HCT116 (cell line): ENCODE measurements around the gene RNF175. TPM values are rescaled to one million over a fixed set of nuclear protein-coding genes. Genes with fewer than 3 reads are reported as not detected.

ENCODE experiments used
- ATAC-seq: fragments of 200-7000 bp; cut with Tn5 transposase; 2 replicates; pipeline ENCODE4 v1.9.1; 2020; ENCODE audit warnings: mild to moderate bottlenecking, moderate library complexity
- BruUV-seq: library from RNA; stranded (reverse); fragments of 400-500 nt; replicated peaks from 2 replicates; lab custom pipeline; 2021; lab: Mats Ljungman, UMichigan
- CTCF ChIA-PET: fragments of 300-600 bp; sonication (Branson Sonifier 250); formaldehyde crosslinking; loops from one replicate; lab custom pipeline; 2021; ENCODE audit warnings: antibody characterized with exemption; lab: Charles Lee
- POLR2A ChIA-PET: fragments of 300-600, 350-600 bp; sonication (Branson Sonifier 250); formaldehyde crosslinking; loops from one replicate; lab custom pipeline; 2021; ENCODE audit warnings: antibody characterized with exemption; lab: Charles Lee
- RAD21 ChIA-PET, 2 experiments: fragments of 300-600 bp; sonication (Branson Sonifier 250); formaldehyde crosslinking; loops; one replicate each; lab custom pipeline; 2023; ENCODE audit warnings: low total read pairs in 2 of 2; ENCODE audit not compliant: uncharacterized antibody in 2 of 2, unreplicated experiment in 2 of 2, low non-redundant PET in 1 of 2; lab: Charles Lee
- DNase-seq: peaks from one replicate; pipeline ENCODE4 v3.0.0-alpha.2; 2010; ENCODE audit warnings: low read depth, low spot score
- H2AFZ ChIP-seq: fragments of 200-600 bp; shearing (Covaris generic), sonication (generic); 2 replicates; pipeline ENCODE4 v1.6.1; 2017; ENCODE audit warnings: low read depth, mixed run types, mixed read lengths, antibody characterized with exemption, low read length; ENCODE audit not compliant: poor library complexity, severe bottlenecking
- H3K27ac ChIP-seq: 2 replicates; pipeline ENCODE4 v1.5.1; 2012; ENCODE audit warnings: low read depth, low read length
- H3K27me3 ChIP-seq: fragments of 200-600 bp; sonication (generic); 2 replicates; pipeline ENCODE4 v1.6.1; 2016; ENCODE audit warnings: mixed run types, low read length, mixed read lengths; ENCODE audit not compliant: insufficient read depth
- H3K36me3 ChIP-seq, 2 experiments: fragments of 200-500 bp in 1 of 2; fragments of 200-600 bp in 1 of 2; sonication (Bioruptor generic) in 1 of 2; sonication (generic) in 1 of 2; 2 replicates each; pipeline versions ENCODE4 v1.5.1 to v1.6.1; 2014 to 2016; ENCODE audit warnings: low read length in 2 of 2, inconsistent platforms in 1 of 2, mixed read lengths in 1 of 2, mixed run types in 1 of 2; ENCODE audit not compliant: insufficient read depth in 2 of 2, control insufficient read depth in 1 of 2
- H3K4me1 ChIP-seq, 2 experiments: fragments of 200-600 bp in 1 of 2; sonication (generic) in 1 of 2; 2 replicates each; pipeline versions ENCODE4 v1.5.1 to v1.6.1; 2012 to 2017; ENCODE audit warnings: low read length in 2 of 2, inconsistent platforms in 1 of 2, mild to moderate bottlenecking in 1 of 2, mixed read lengths in 1 of 2, mixed run types in 1 of 2, moderate library complexity in 1 of 2; ENCODE audit not compliant: insufficient read depth in 2 of 2, control insufficient read depth in 1 of 2
- H3K4me2 ChIP-seq: fragments of 200-600 bp; sonication (generic); 2 replicates; pipeline ENCODE4 v1.6.1; 2017; ENCODE audit warnings: mixed run types, low read length, mixed read lengths
- H3K4me3 ChIP-seq, 2 experiments: fragments of 200-600 bp in 1 of 2; sonication (generic) in 1 of 2; replicated peaks in 1 of 2; 2 replicates each; pipeline ENCODE4 v1.5.1; 2011 to 2016; ENCODE audit warnings: low read length in 2 of 2, control low read depth in 1 of 2, low read depth in 1 of 2, mild to moderate bottlenecking in 1 of 2, mixed read lengths in 1 of 2, mixed run types in 1 of 2
- H3K79me2 ChIP-seq: fragments of 200-600 bp; sonication (generic); 2 replicates; pipeline ENCODE4 v1.6.1; 2017; ENCODE audit warnings: mild to moderate bottlenecking, mixed run types, low read length, moderate library complexity, mixed read lengths; ENCODE audit not compliant: insufficient read depth
- H3K9ac ChIP-seq: fragments of 200-600 bp; sonication (generic); 2 replicates; pipeline ENCODE4 v1.6.1; 2016; ENCODE audit warnings: low read length, mixed read lengths
- H3K9me2 ChIP-seq: fragments of 200-600 bp; sonication (generic), shearing (Covaris generic); 2 replicates; pipeline ENCODE4 v1.6.1; 2017; ENCODE audit warnings: mixed run types, mild to moderate bottlenecking, moderate library complexity; ENCODE audit not compliant: insufficient read depth
- H3K9me3 ChIP-seq, 2 experiments: fragments of 200-500 bp in 1 of 2; fragments of 200-600 bp in 1 of 2; sonication (Bioruptor generic) in 1 of 2; sonication (generic) in 1 of 2; 2 replicates each; pipeline ENCODE4 v1.6.1; 2014 to 2017; ENCODE audit warnings: low read length in 2 of 2, mixed read lengths in 2 of 2, inconsistent platforms in 1 of 2, low read depth in 1 of 2, mild to moderate bottlenecking in 1 of 2, mixed run types in 1 of 2, moderate library complexity in 1 of 2; ENCODE audit not compliant: control insufficient read depth in 1 of 2, insufficient read depth in 1 of 2
- H4K20me1 ChIP-seq: fragments of 200-600 bp; sonication (generic), shearing (Covaris generic); 2 replicates; pipeline ENCODE4 v1.6.1; 2017; ENCODE audit warnings: mixed run types, mild to moderate bottlenecking, moderate library complexity; ENCODE audit not compliant: insufficient read depth
- ELF1 ChIP-seq: IDR thresholded peaks from 2 replicates; pipeline ENCODE4 v1.6.1; 2012; ENCODE audit warnings: low read depth, borderline replicate concordance
- EZH2 ChIP-seq: fragments of 200-600 bp; sonication (generic); IDR thresholded peaks from 2 replicates; pipeline ENCODE4 v1.6.1; 2017; ENCODE audit warnings: antibody characterized with exemption, mixed run types
- MAX ChIP-seq: IDR thresholded peaks from 2 replicates; pipeline ENCODE4 v1.6.1; 2012
- SRF ChIP-seq: IDR thresholded peaks from 2 replicates; pipeline ENCODE4 v1.6.1; 2012; ENCODE audit warnings: low read depth
- ZFX ChIP-seq: fragments of 450-650 bp; IDR thresholded peaks from 2 replicates; pipeline ENCODE4 v1.6.1; 2017
- ZNF274 ChIP-seq: fragments of 200-500 bp; sonication (Bioruptor generic); IDR thresholded peaks from 2 replicates; pipeline ENCODE4 v1.6.1; 2014; ENCODE audit warnings: mild to moderate bottlenecking, low read depth, low read length, inconsistent platforms
- intact Hi-C: fragments of 100-400 bp; cut with micrococcal nuclease; formaldehyde crosslinking; loops from 2 replicates; pipeline ENCODE4 v1.10.0; 2022
- total RNA-seq: library from RNA; stranded (reverse); gene quantifications from one replicate; pipeline ENCODE4 v1.2.1, GENCODE V29; 2021; ENCODE audit not compliant: unreplicated experiment

The RNF175 gene
- total RNA-seq, 1 experiment from 2014 or later = not detected

- H3K9me2 ChIP-seq = no peaks in the 10 kb centered on the region
- H3K4me1 ChIP-seq = no peaks in the 10 kb centered on the region
- no peak for TF ChIP-seq ZNF274
- DNase-seq (no peak), ATAC-seq (no peak)
- H2AFZ ChIP-seq = no peak overlapping the region
- H3K36me3 ChIP-seq = no peaks in the 10 kb centered on the region
- no peaks in the 10 kb centered on the region for H4K20me1 ChIP-seq
- no peak overlapping the region for H3K27ac ChIP-seq
- RAD21 ChIA-PET = no interaction called here
- CTCF ChIA-PET = interaction anchor here (3.7 kb wide), 1 partner anchor 12 kb away, joined by 11 read pairs; no protein-coding TSS in a partner anchor
- no peak overlapping the region for H3K4me3 ChIP-seq
- POLR2A ChIA-PET = no interaction called here
- no peaks in the 10 kb centered on the region for H3K9me3 ChIP-seq
- intact Hi-C loops = no loop called here
- H3K27me3 ChIP-seq = no peaks in the 10 kb centered on the region; the same call in 1 of the 2 replicates
- no peaks in the 10 kb centered on the region for H3K79me2 ChIP-seq
- no peak overlapping the region for H3K9ac ChIP-seq
- no peak overlapping the region for H3K4me2 ChIP-seq
- BruUV-seq = no TSS peak
Measured at GRCh38 chr4:153798420-153798819, 38.6 kb upstream of the RNF175 start.

- DNase-seq = no peak
- TF ChIP-seq MAX (no peak), EZH2 (no peak), ELF1 (no peak), ZFX (no peak), SRF (no peak)
- no peaks in the 10 kb centered on the region; the same call in 1 of the 2 replicates for H3K27me3 ChIP-seq
- no peak overlapping the region for H3K9ac ChIP-seq
- no peak overlapping the region for H3K4me3 ChIP-seq
- no peaks in the 10 kb centered on the region for H3K79me2 ChIP-seq
- no peaks in the 10 kb centered on the region for H3K9me3 ChIP-seq
- ChIA-PET POLR2A (no interaction called here), CTCF (no interaction called here), RAD21 (no interaction called here)
- H3K9me2 ChIP-seq = no peaks in the 10 kb centered on the region
- H3K27ac ChIP-seq = no peak overlapping the region
- no peak for ATAC-seq
- no peak overlapping the region for H3K4me2 ChIP-seq
- H3K4me1 ChIP-seq = no peaks in the 10 kb centered on the region
- BruUV-seq = no TSS peak
- intact Hi-C loops = no loop called here
- H3K36me3 ChIP-seq = no peaks in the 10 kb centered on the region
- H2AFZ ChIP-seq = no peak overlapping the region
- no peaks in the 10 kb centered on the region for H4K20me1 ChIP-seq
Measured at GRCh38 chr4:153794006-153794405, 34.2 kb upstream of the RNF175 start.
